ENCODE measurements around the gene APOL3.

DNA sequence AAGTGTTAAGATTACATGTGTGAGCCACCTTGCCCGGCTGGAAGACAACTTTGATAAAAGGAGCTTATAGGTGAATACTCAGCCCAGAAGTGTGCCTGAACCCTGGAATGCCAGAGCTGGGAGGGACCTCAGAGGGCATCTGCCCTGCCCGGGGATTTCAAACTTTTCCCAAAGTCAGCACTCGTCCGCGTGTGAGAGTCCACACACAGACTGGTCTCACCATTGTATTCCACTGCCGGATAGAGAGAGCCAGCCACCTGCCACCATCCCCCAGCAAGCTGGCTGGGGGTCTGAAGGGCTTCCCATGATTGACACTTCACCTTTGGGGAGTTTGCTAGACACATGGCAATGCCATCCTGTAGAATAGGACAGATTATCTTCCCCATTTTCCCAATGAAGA lies 49.2 kb downstream of the APOL3 start:
- TF ChIP-seq EZH2phosphoT487 (IDR thresholded peaks at IDR 0.05; ENCODE audit: borderline replicate concordance, low read length): no peak
- TF ChIP-seq, protein P1, sequence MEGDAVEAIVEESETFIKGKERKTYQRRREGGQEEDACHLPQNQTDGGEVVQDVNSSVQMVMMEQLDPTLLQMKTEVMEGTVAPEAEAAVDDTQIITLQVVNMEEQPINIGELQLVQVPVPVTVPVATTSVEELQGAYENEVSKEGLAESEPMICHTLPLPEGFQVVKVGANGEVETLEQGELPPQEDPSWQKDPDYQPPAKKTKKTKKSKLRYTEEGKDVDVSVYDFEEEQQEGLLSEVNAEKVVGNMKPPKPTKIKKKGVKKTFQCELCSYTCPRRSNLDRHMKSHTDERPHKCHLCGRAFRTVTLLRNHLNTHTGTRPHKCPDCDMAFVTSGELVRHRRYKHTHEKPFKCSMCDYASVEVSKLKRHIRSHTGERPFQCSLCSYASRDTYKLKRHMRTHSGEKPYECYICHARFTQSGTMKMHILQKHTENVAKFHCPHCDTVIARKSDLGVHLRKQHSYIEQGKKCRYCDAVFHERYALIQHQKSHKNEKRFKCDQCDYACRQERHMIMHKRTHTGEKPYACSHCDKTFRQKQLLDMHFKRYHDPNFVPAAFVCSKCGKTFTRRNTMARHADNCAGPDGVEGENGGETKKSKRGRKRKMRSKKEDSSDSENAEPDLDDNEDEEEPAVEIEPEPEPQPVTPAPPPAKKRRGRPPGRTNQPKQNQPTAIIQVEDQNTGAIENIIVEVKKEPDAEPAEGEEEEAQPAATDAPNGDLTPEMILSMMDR (conservative IDR thresholded peaks at IDR 0.05; ENCODE audit: low read depth, low read length): no peak
